Measurements from ENCODE around the gene TSC2.
"Not testable (repeated sequence)": the region's sequence is repeated elsewhere in the genome, so short reads cannot be mapped to it uniquely, and the experiment has no call there.

TSC2 gene

DNA sequence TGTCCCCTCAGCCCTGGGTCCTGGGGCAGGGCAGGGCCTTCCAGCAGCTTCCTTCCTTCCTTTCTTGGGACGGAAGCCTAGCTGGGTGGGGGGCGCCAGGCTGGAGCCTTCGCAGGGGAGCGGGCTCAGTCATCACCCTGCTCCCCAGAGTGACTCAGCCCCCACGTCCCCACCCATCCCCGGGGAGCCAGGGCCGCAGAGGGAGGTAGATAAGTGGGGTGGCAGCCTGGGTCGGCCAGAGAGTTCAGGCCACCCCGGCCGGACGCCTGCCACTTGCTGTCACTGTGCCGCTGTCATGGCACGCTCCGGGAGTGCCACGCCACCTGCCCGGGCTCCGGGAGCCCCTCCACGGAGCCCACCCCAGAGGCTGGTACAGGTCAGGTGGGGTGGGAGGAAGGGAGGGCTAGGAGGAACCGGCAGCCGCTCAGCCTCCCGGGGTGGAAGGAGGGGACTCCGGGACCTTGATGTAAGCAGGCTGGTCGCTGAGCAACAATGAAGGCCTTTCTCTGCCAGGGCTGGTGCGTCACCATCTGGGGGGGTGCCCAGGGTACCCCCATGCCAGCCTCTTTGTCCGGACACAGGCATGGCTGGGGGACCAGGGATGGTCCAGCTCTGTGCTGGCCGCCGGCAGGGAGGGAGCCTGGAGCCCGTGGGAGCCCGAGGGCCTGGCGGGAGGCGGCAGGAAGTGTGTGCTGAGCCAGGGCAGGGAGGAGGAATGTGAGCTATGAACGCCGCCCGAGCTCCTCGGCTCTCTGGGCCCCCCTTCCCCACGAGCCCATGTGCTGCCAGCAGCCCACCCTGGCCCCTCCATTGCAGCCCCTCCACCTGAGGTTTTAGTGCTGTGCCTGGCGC lies 14.5 kb upstream of the TSC2 start:
- Mint-ChIP-seq H3K36me3 (ENCODE audit: low read depth) (no peaks in the 10 kb centered on the region), H3K27me3 (no peaks in the 10 kb centered on the region), H3K9me3 (no peaks in the 10 kb centered on the region), H3K4me3 (no peak overlapping the region), H3K27ac (no peak overlapping the region), H3K4me1 (no peaks in the 10 kb centered on the region)
- no peak for ATAC-seq
- no peak for DNase-seq

DNA sequence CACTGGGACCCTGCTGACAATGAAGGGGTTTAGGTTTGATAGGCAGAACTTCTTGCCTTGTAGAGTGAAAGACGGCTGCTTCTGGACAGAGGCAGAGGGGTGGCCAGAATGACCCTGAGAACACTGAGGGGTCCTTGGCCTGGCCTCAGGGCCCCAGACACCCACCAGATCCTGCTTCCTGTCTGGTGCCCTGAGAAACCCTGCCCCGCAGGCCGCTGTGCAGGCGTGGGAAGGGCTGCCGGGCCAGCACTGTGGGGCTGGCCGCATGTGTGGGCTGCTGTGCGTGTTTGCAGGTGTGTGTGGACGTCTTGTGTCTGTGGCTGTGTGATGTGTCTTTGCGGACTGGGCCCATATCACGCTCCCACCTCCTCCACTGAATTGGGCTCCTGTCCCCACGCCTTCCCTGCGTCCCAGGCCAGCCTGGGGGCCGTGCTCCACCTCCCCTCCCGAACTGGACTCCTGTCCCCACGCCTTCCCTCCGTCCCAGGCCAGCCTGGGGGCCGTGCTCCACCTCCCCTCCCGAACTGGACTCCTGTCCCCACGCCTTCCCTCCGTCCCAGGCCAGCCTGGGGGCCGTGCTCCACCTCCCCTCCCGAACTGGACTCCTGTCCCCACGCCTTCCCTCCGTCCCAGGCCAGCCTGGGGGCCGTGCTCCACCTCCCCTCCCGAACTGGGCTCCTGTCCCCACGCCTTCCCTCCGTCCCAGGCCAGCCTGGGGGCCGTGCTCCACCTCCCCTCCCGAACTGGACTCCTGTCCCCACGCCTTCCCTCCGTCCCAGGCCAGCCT lies 13.7 kb upstream of the TSC2 start:
- not testable (repeated sequence) for H3K9me3 Mint-ChIP-seq; H3K4me3 Mint-ChIP-seq; H3K36me3 Mint-ChIP-seq (ENCODE audit: low read depth); DNase-seq; ATAC-seq; H3K27me3 Mint-ChIP-seq; H3K27ac Mint-ChIP-seq; H3K4me1 Mint-ChIP-seq

DNA sequence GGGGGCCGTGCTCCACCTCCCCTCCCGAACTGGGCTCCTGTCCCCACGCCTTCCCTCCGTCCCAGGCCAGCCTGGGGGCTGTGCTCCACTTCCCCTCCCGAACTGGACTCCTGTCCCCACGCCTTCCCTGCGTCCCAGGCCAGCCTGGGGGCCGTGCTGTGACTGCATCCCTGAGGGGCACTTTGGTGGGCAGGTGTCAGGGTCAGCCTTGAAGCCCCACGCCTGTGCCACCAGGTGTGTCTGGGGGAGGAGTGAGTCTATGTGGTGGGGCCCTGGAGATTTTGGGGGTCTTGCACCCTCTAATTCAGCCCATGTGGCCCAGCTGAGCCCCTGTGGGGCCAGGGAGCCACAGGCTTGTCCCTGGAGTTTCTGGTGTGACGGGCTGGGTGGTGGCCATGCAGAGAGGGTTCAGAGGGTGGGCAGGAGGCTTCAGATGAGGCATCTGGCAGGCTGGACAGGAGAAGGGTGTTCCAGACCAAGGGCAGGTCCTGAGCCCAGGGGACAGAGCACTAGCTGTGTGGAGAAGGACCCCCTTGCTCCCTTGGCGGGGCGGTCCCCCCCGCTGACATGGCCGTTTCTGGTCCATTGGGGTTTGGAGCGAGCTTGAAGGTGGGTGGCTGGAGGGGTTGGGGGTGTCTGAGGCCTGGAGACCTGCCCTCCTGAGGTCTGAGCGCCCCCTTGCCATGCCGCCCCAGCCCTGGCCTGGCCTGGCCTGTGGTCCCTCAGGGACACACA lies 12.9 kb upstream of the TSC2 start:
- no peak overlapping the region for H3K4me3 Mint-ChIP-seq
- ATAC-seq = no peak
- H3K4me1 Mint-ChIP-seq = no peaks in the 10 kb centered on the region
- DNase-seq = no peak
- no peaks in the 10 kb centered on the region for H3K9me3 Mint-ChIP-seq
- no peaks in the 10 kb centered on the region for H3K27me3 Mint-ChIP-seq
- H3K36me3 Mint-ChIP-seq (ENCODE audit: low read depth) = no peaks in the 10 kb centered on the region
- no peak overlapping the region for H3K27ac Mint-ChIP-seq

DNA sequence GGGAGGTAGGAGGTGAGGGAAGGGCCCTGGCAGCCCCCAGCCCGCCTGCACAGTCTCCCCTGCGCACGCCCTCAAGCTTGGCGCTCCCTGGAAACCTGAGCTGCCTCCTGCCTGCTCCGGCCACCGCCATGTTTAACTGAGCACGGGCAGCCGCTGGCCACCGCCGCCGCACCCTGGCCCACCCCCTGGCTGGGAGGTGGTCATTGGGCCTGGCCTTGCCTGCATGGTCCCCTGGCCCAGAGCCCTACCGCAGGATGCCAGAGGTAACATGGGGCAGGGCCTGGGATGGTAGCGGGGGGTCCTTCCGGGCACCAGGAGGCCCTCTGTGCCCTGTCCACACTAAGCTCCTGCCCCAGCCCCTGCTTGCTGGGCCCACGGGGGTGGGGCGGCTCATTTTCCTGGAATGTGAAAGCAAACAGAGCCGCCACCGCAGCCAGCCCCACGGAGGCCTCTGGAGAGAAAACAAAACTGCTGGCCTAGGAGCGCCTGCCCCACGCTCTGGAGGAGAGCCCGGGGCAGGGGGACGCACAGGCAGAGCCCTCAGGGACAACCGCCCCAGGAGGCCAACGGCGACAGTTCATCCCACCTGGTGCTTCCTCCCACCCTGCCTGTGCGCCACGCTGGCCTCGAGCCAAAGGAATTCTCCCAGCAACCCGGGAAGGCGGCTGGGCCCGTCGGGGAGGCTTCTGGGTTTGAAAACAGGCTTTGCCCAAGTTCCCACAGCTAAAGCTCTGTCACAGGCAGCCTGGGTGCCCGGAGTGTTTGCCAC lies 12.2 kb upstream of the TSC2 start:
- no peak for DNase-seq
- no peaks in the 10 kb centered on the region for H3K4me1 Mint-ChIP-seq
- no peaks in the 10 kb centered on the region for H3K27me3 Mint-ChIP-seq
- H3K27ac Mint-ChIP-seq = no peak overlapping the region
- H3K36me3 Mint-ChIP-seq (ENCODE audit: low read depth) = no peaks in the 10 kb centered on the region
- H3K9me3 Mint-ChIP-seq = no peaks in the 10 kb centered on the region
- no peak for ATAC-seq
- no peak overlapping the region for H3K4me3 Mint-ChIP-seq

DNA sequence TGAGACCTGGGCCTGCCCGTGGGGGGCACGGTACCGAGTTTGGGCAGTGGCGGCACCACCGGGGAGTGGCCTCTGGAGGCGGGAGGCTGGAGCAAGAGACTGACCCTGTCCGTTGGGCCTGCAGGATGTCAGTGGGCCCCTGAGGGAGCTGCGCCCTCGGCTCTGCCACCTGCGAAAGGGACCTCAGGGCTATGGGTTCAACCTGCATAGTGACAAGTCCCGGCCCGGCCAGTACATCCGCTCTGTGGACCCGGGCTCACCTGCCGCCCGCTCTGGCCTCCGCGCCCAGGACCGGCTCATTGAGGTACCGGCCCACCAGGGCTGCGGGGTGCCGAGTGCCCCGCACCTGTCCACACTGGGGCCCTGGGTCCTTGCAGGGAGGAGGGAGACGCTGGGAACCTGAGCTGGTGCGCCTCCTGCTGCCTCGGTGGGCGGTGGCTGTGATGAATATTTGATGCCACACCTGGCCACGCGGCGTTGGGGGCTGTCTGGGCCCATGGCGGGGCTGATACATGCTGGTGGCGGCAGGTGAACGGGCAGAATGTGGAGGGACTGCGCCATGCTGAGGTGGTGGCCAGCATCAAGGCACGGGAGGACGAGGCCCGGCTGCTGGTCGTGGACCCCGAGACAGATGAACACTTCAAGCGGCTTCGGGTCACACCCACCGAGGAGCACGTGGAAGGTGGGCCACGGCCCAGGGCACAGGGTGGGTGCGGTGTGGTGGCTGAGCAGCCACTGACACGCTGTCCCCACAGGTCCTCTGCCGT lies 11.4 kb upstream of the TSC2 start:
- DNase-seq (no peak), ATAC-seq (no peak)
- H3K4me1 Mint-ChIP-seq = no peaks in the 10 kb centered on the region
- no peaks in the 10 kb centered on the region for H3K36me3 Mint-ChIP-seq (ENCODE audit: low read depth)
- H3K27me3 Mint-ChIP-seq = no peaks in the 10 kb centered on the region
- no peak overlapping the region for H3K4me3 Mint-ChIP-seq
- no peak overlapping the region for H3K27ac Mint-ChIP-seq
- H3K9me3 Mint-ChIP-seq = no peaks in the 10 kb centered on the region

DNA sequence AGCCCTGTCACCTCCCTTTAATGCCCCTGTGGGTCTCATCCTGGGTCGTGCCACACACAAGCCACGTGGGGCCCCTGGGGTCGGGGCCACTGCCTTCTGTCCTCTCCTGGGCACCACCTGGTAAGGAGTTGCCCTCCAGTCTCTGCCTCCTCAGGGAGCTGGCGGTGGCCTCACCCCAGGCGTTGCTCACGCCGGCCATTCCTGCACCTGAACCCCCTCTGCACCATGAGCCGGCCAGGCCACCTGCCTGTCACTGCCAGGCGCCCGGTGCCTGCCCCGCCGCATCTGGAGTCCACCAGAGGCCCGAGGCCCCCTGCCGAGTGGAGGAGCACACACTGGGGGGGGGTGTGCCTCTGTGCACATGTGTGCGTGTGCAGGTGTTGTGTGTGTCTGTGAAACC lies 10.7 kb upstream of the TSC2 start:
- Mint-ChIP-seq H3K9me3 (no peaks in the 10 kb centered on the region), H3K4me3 (no peak overlapping the region), H3K27me3 (no peaks in the 10 kb centered on the region), H3K27ac (no peak overlapping the region), H3K4me1 (no peaks in the 10 kb centered on the region), H3K36me3 (ENCODE audit: low read depth) (no peaks in the 10 kb centered on the region)
- no peak for ATAC-seq
- DNase-seq = no peak

DNA sequence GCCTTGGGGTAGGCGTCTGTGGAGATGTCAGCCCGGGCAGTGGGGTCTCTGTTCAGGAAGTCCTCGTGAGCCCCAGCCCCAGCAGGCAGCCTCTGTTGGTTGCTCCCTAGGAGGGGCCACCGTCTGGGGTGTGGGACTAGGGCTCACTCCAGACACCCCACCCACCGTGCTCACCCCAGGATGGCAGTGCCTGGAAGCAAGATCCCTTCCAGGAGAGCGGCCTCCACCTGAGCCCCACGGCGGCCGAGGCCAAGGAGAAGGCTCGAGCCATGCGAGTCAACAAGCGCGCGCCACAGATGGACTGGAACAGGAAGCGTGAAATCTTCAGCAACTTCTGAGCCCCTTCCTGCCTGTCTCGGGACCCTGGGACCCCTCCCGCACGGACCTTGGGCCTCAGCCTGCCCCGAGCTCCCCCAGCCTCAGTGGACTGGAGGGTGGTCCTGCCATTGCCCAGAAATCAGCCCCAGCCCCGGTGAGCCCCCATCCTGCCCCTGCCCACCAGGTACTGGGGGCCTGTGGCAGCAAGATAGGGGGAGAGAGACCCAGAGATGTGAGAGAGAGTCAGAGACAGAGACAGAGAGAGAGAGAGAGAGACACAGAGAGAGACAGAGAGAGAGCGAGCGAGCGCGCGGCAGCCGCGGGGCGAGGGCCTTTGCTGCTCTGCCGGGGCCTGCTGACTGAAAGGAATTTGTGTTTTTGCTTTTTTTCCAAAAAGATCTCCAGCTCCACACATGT lies 10.0 kb upstream of the TSC2 start:
- Mint-ChIP-seq H3K36me3 (ENCODE audit: low read depth) (no peaks in the 10 kb centered on the region), H3K27me3 (no peaks in the 10 kb centered on the region), H3K4me3 (no peak overlapping the region), H3K4me1 (no peaks in the 10 kb centered on the region), H3K9me3 (no peaks in the 10 kb centered on the region), H3K27ac (no peak overlapping the region)
- ATAC-seq (no peak), DNase-seq (no peak)

DNA sequence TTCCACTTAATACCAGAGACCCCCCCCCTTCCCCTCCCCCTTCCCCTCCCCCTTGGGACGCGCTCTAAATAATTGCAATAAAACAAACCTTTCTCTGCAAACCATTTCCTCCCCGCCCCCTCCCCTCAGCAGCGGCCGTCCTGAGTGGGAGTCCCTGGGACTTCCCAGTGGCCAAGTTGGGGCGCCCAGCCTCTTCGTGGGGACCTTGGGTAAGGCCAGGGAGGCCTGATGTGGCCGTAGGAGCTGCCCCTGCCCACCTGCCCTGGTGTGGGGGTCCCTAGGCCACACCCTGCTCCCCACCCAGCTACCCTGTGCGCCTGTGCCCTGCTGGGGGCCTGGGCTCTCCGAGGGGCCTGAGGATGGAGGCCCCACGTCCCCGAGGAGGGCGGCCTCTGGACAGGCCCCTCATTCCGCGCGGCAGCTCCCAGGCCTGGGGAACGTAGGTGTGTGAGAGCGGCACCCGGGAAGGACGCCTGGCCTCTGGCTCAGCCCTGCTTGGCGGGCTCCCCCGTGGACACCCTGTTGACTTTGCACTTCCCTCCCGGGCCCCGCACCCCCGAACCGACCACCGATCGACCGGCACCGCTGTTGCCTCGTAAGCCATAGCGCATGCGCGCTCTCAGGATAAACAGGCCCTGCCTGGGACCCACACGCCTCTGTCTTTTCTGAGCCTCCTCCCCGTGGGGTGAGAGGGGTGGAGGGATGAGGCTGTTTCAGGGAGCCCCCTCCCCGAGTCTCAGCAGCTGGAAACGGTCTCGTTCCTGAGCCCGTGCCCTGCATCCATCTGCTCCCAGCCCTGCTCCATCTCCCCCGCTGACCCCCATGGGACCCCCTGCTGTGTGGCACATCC lies 9.2 kb upstream of the TSC2 start:
- Mint-ChIP-seq H3K9me3 (no peaks in the 10 kb centered on the region), H3K4me3 (no peak overlapping the region), H3K27ac (no peak overlapping the region), H3K27me3 (no peaks in the 10 kb centered on the region), H3K36me3 (ENCODE audit: low read depth) (peaks cover 2% of the 10 kb centered on the region), H3K4me1 (no peaks in the 10 kb centered on the region)
- no peak for ATAC-seq
- no peak for DNase-seq

DNA sequence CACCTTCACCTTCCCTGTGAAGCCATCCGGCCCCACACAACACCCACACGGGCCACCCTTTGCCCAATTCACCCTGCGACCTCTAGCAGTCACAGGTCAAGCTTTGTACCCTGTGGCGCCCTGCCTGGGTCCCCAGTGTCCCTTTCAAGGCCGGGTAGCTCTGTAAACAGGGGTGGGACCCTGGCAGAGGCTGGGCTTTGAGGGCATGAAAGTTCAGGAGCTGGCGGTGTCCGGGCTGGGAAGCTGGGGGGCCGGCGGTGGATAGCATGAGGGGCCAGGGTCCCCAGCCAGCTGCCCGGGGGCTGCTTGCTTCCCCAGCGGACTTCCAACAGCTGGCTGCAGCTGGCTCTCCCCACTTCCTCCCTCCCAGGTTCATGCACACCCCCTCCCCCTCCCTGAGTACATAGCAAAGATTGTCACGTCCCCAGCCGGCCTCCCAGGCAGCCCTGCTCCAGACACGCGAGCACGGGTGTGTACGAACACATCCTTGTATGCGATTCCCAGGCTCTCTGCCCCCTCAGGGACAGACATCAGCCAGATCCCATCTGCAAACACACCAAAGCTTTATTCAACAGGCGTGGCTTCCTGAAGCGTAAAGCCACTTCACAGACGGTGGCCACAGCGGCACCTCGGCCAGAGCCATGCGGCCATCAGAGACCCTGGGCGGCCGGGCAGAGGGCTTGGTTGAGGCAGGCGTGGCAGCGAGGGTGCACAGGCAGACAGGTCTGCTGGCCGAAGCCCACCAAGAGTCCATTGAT lies 8.3 kb upstream of the TSC2 start:
- ATAC-seq (no peak), DNase-seq (no peak)
- no peak overlapping the region for H3K4me3 Mint-ChIP-seq
- no peak overlapping the region for H3K27ac Mint-ChIP-seq
- H3K4me1 Mint-ChIP-seq = no peaks in the 10 kb centered on the region
- H3K27me3 Mint-ChIP-seq = no peaks in the 10 kb centered on the region
- peaks cover 2% of the 10 kb centered on the region for H3K36me3 Mint-ChIP-seq (ENCODE audit: low read depth)
- no peaks in the 10 kb centered on the region for H3K9me3 Mint-ChIP-seq

DNA sequence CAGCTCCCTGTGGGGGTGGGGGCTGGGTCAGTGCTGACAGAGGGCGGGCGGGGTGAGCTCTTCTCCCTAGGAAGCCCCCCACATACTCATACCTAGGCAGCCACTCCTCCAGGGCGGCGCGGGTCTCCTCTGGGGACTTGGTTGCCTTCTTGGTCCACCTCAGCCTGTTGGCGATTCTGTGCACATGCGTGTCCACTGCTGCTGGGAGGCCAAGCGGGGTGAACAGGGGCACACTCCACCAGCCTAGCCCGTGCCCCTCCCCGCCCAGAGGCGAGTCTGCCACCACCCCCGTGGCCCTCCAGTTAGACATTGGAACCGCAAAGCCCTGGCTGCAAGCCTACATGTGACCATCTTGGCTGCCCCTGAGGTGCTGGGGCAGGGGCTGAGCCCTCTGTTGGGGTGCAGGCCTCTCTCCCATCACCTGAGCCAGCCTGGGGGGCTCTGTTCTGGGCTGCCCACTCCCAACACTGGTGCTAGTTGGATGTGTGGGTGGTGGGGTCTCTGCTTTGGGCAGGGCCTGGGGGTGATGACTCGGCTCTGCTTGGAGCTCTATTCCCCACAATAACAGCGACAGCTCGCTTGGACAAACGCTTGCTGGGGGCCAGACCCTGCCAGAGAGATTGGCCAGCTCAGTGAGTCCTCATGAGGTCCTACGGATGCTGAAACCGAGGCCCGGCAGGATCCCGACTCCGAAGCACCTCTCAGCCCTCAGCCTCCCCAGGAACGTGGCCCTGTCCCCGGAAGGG lies 7.6 kb upstream of the TSC2 start:
- no peak for ATAC-seq
- Mint-ChIP-seq H3K9me3 (no peaks in the 10 kb centered on the region), H3K36me3 (ENCODE audit: low read depth) (peaks cover 2% of the 10 kb centered on the region), H3K4me3 (no peak overlapping the region), H3K4me1 (no peaks in the 10 kb centered on the region), H3K27me3 (no peaks in the 10 kb centered on the region), H3K27ac (no peak overlapping the region)
- no peak for DNase-seq

DNA sequence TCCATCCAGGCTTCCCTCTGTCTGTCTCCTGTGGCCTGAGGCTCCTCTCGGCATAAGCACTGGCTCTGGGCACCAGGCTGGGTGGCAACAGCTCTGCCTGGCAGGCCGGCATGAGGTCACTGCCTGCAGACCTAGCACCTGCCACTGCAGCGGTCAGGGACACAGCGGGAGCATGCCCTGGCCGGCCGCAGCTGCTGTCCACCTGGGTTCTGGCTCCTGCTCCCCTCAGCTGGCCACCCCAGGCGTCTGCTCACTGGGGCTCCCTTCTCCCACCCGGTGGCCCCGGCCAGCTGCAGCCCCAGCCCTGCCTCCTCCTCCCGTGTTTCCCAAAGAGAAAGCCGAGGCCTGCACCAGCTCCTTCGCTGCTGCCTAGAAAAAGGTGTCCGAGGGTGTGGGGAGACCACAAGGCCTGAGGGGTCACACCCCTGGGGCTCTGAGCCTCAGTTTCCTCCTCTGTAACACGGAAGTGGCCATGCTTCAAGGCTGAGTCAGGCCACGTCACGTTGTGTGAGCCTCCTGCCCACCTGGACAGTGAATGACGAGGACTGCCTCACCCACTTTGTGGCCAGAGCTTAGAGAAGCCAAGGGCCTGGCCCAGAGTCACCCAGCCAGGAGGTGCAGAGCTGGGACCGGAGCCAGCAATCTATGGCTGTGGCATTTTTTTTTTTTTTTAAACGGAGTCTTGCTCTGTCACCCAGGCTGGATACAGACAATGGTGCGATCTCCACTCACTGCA lies 6.8 kb upstream of the TSC2 start:
- Mint-ChIP-seq H3K4me1 (no peaks in the 10 kb centered on the region), H3K36me3 (ENCODE audit: low read depth) (peaks cover 2% of the 10 kb centered on the region), H3K27me3 (no peaks in the 10 kb centered on the region), H3K4me3 (no peak overlapping the region), H3K27ac (no peak overlapping the region), H3K9me3 (no peaks in the 10 kb centered on the region)
- no peak for ATAC-seq
- DNase-seq = no peak

Data from activated naive CD8-positive, alpha-beta T cell treated with anti-CD3 and anti-CD28 coated beads, Interleukin-2, amount 50 U/mL, for 24 hours (primary cell).